ENCODE results near the gene GPATCH3.
"Not testable (repeated sequence)": the region's sequence is repeated elsewhere in the genome, so short reads cannot be mapped to it uniquely, and the experiment has no call there.

GPATCH3 gene

GRCh38 chr1:26913389-26913753, 13.1 kb upstream of the GPATCH3 start:
- DNase-seq, result no peak

- DNase-seq, result no peak
Observed at GRCh38 chr1:26912147-26912490, 11.9 kb upstream of the GPATCH3 start.

GRCh38 chr1:26911399-26912146, 11.3 kb upstream of the GPATCH3 start:
- no peak for DNase-seq

- DNase-seq, result no peak
Observed at GRCh38 chr1:26910343-26911160, 10.3 kb upstream of the GPATCH3 start.

- DNase-seq, result no peak
Observed at GRCh38 chr1:26909951-26910342, 9.7 kb upstream of the GPATCH3 start.

GRCh38 chr1:26907071-26907917, 7.0 kb upstream of the GPATCH3 start:
- DNase-seq, result no peak

- no peak for DNase-seq
Observed at GRCh38 chr1:26900815-26901511, 696 bp upstream of the GPATCH3 start.

- no peak for DNase-seq
Observed at GRCh38 chr1:26897351-26897750, 2.9 kb downstream of the GPATCH3 start.

- no peak for DNase-seq
Observed at GRCh38 chr1:26894263-26894662, 6.0 kb downstream of the GPATCH3 start.

GRCh38 chr1:26890467-26890796, 9.8 kb downstream of the GPATCH3 start:
- no peak for DNase-seq

GRCh38 chr1:26889551-26890466, 10.5 kb downstream of the GPATCH3 start, which contains the start of gene GPN2:
TSS of gene GPN2 (minus strand) at chr1:26890283. CDS start at chr1:26890096, 187 bp downstream.
- DNase-seq, result no peak

GRCh38 chr1:26888231-26888630, 12.0 kb downstream of the GPATCH3 start:
- no peak for DNase-seq

GRCh38 chr1:26887125-26887524, 13.1 kb downstream of the GPATCH3 start:
- no peak for DNase-seq

- no peak for DNase-seq
Observed at GRCh38 chr1:26882696-26883463, 17.4 kb downstream of the GPATCH3 start.

- not testable (repeated sequence) for DNase-seq
Observed at GRCh38 chr1:26881611-26882010, 18.7 kb downstream of the GPATCH3 start.

GRCh38 chr1:26879793-26880192, 20.5 kb downstream of the GPATCH3 start:
- no peak for DNase-seq

- DNase-seq, result no peak
Observed at GRCh38 chr1:26877326-26877725, 22.9 kb downstream of the GPATCH3 start.

- DNase-seq, result no peak
Observed at GRCh38 chr1:26874896-26875295, 25.4 kb downstream of the GPATCH3 start.

GRCh38 chr1:26873097-26873496, 27.2 kb downstream of the GPATCH3 start:
- DNase-seq, result not testable (repeated sequence)

GRCh38 chr1:26864610-26865480, 35.4 kb downstream of the GPATCH3 start:
- peak; percentile 77 for DNase-seq
